ENCODE data around the gene CCDC158. TPM values are rescaled to one million over a fixed set of nuclear protein-coding genes. Genes with fewer than 3 reads are reported as not detected.

Gene CCDC158
- total RNA-seq, 1 donor from 2014 or later = not detected

- no peaks in the 10 kb centered on the region for H3K27me3 Mint-ChIP-seq (ENCODE audit: low read depth)
- DNase-seq (ENCODE audit: low read depth, low spot score) = no peak
- TF ChIP-seq, protein P1, sequence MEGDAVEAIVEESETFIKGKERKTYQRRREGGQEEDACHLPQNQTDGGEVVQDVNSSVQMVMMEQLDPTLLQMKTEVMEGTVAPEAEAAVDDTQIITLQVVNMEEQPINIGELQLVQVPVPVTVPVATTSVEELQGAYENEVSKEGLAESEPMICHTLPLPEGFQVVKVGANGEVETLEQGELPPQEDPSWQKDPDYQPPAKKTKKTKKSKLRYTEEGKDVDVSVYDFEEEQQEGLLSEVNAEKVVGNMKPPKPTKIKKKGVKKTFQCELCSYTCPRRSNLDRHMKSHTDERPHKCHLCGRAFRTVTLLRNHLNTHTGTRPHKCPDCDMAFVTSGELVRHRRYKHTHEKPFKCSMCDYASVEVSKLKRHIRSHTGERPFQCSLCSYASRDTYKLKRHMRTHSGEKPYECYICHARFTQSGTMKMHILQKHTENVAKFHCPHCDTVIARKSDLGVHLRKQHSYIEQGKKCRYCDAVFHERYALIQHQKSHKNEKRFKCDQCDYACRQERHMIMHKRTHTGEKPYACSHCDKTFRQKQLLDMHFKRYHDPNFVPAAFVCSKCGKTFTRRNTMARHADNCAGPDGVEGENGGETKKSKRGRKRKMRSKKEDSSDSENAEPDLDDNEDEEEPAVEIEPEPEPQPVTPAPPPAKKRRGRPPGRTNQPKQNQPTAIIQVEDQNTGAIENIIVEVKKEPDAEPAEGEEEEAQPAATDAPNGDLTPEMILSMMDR (conservative IDR thresholded peaks at IDR 0.05) = no peak
- H3K27ac Mint-ChIP-seq (ENCODE audit: unreplicated experiment) = no peak overlapping the region
- peaks cover 22% of the 10 kb centered on the region for H3K36me3 Mint-ChIP-seq (ENCODE audit: low read depth)
- no peak overlapping the region for H3K4me3 Mint-ChIP-seq
- peaks cover 61% of the 10 kb centered on the region for H3K4me1 Mint-ChIP-seq
- peaks cover 9% of the 10 kb centered on the region for H3K9me3 Mint-ChIP-seq
These were observed 21.9 kb upstream of the CCDC158 start for GRCh38 chr4:76442807-76443206.

- no peak overlapping the region for H3K27ac Mint-ChIP-seq (ENCODE audit: unreplicated experiment)
- DNase-seq (ENCODE audit: low read depth, low spot score) = no peak
- TF ChIP-seq, protein P1 (conservative IDR thresholded peaks at IDR 0.05) = no peak
- peak overlapping the region; percentile 4 for H3K4me3 Mint-ChIP-seq
- H3K9me3 Mint-ChIP-seq = peaks cover 9% of the 10 kb centered on the region
- peaks cover 22% of the 10 kb centered on the region for H3K36me3 Mint-ChIP-seq (ENCODE audit: low read depth)
- H3K27me3 Mint-ChIP-seq (ENCODE audit: low read depth) = no peaks in the 10 kb centered on the region
- H3K4me1 Mint-ChIP-seq = peaks cover 61% of the 10 kb centered on the region
These were observed 20.9 kb upstream of the CCDC158 start for GRCh38 chr4:76441881-76442280.

GRCh38 chr4:76439491-76439890 lies 18.6 kb upstream of the CCDC158 start:
- H3K9me3 Mint-ChIP-seq = peaks cover 5% of the 10 kb centered on the region
- no peaks in the 10 kb centered on the region for H3K27me3 Mint-ChIP-seq (ENCODE audit: low read depth)
- H3K27ac Mint-ChIP-seq (ENCODE audit: unreplicated experiment) = no peak overlapping the region
- no peak overlapping the region for H3K4me3 Mint-ChIP-seq
- TF ChIP-seq, protein P1 (conservative IDR thresholded peaks at IDR 0.05) = no peak
- H3K36me3 Mint-ChIP-seq (ENCODE audit: low read depth) = peaks cover 14% of the 10 kb centered on the region
- no peak for DNase-seq (ENCODE audit: low read depth, low spot score)
- peaks cover 67% of the 10 kb centered on the region for H3K4me1 Mint-ChIP-seq

GRCh38 chr4:76435528-76436319 lies 14.8 kb upstream of the CCDC158 start:
- no peaks in the 10 kb centered on the region for H3K27me3 Mint-ChIP-seq (ENCODE audit: low read depth)
- peaks cover 69% of the 10 kb centered on the region for H3K4me1 Mint-ChIP-seq
- H3K4me3 Mint-ChIP-seq = peak overlapping the region; percentile 94
- peak overlapping the region; percentile 97 for H3K27ac Mint-ChIP-seq (ENCODE audit: unreplicated experiment)
- peaks cover 11% of the 10 kb centered on the region for H3K36me3 Mint-ChIP-seq (ENCODE audit: low read depth)
- TF ChIP-seq, protein P1 (conservative IDR thresholded peaks at IDR 0.05) = no peak
- no peak for DNase-seq (ENCODE audit: low read depth, low spot score)
- peaks cover 2% of the 10 kb centered on the region for H3K9me3 Mint-ChIP-seq

GRCh38 chr4:76434901-76435527 lies 14.1 kb upstream of the CCDC158 start, which contains the start of gene SHROOM3:
SHROOM3 (plus strand) TSS chr4:76435229; CDS start chr4:76436053, 824 bp downstream.
- peaks cover 69% of the 10 kb centered on the region for H3K4me1 Mint-ChIP-seq
- TF ChIP-seq, protein P1 (conservative IDR thresholded peaks at IDR 0.05) = no peak

More at GRCh38 chr4:76434901-76435527, 14.1 kb upstream of the CCDC158 start, which contains the start of gene SHROOM3:
- Mint-ChIP-seq H3K27me3 (ENCODE audit: low read depth) (no peaks in the 10 kb centered on the region), H3K9me3 (peaks cover 2% of the 10 kb centered on the region), H3K27ac (ENCODE audit: unreplicated experiment) (peak within 1 kb of the TSS; percentile 97), H3K36me3 (ENCODE audit: low read depth) (peaks cover 9% of the 10 kb centered on the region), H3K4me3 (peak within 1 kb of the TSS; percentile 94)
- DNase-seq (ENCODE audit: low read depth, low spot score) = peak; percentile 18

All from neural crest cell (in vitro differentiated cells).